ENCODE data around the gene PTK7. TPM values are rescaled to one million over a fixed set of nuclear protein-coding genes. Genes with fewer than 3 reads are reported as not detected.

The PTK7 gene
- total RNA-seq, 1 experiment from 2014 or later = 42.6 TPM

- TF ChIP-seq CTCF (IDR thresholded peaks at IDR 0.05; ENCODE audit: unreplicated experiment) = no peak
- H3K27ac Mint-ChIP-seq (ENCODE audit: low read depth, unreplicated experiment) = no peak overlapping the region
- no peaks in the 10 kb centered on the region for H3K36me3 Mint-ChIP-seq (ENCODE audit: insufficient read depth, unreplicated experiment)
- ChIA-PET CTCF (interaction anchor here (0.6 to 1.0 kb wide), 4 partner anchors 21 to 165 kb away, joined by 3 to 5 read pairs (median 3); partner anchors contain the start of gene PPP2R5D), POLR2A (interaction anchor here (0.9 to 1.4 kb wide), 2 partner anchors 21 to 90 kb away, joined by 3 to 4 read pairs; partner anchors contain the start of genes KLC4 and MRPL2)
- intact Hi-C loops (cut with micrococcal nuclease) = no loop called here
- H3K4me1 Mint-ChIP-seq (ENCODE audit: insufficient read depth, unreplicated experiment) = peaks cover 13% of the 10 kb centered on the region
- no peaks in the 10 kb centered on the region for H3K9me3 Mint-ChIP-seq (ENCODE audit: unreplicated experiment)
- no TSS peak for BruUV-seq (replicated peaks)
- DNase-seq (ENCODE audit: unreplicated experiment) = no peak
- no peaks in the 10 kb centered on the region for H3K27me3 Mint-ChIP-seq (ENCODE audit: insufficient read depth, unreplicated experiment)
- no peak overlapping the region for H3K4me3 Mint-ChIP-seq (ENCODE audit: unreplicated experiment)
Measured at GRCh38 chr6:43149265-43149664, 73.2 kb downstream of the PTK7 start.

DNA sequence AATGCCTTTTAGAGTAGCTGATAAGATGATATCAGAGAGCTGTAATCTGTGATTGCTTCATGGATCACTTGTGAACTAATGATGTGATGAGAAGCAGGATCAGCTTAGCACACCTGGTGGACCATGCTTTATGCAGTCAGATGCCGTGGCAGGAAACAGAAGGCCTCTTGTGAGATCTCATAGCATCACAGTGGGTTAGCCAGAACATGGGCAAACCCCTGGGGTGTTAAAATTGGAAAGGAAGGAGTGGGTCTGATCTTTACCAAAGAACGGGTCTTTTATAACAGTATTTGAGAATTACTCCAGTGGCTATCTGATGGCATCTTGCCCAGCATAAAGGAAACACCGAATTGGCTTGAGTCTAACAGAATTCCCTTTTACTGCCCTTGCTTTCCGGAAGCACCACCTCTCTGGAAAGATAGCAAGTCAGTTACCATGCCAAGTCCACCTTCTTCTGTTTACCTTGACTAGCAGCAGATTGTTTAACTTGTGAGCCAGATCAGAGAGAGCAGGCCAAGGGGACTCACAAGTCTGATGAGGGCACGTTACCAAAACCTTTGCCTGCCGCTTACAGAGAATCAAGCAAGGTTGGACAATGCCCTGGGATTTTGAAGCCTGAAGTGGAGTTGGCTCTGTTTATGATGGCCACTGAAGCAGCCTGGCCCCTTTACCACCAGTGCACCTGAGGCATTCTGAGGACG is 74.1 kb downstream of the PTK7 start:
- H3K4me3 Mint-ChIP-seq (ENCODE audit: unreplicated experiment) = no peak overlapping the region
- no peak overlapping the region for H3K27ac Mint-ChIP-seq (ENCODE audit: low read depth, unreplicated experiment)
- ChIA-PET POLR2A (interaction anchor here (0.9 kb wide), 1 partner anchor 91 kb away, joined by 4 read pairs; the partner anchor contains the start of genes KLC4 and MRPL2), CTCF (interaction anchor here (0.6 to 1.0 kb wide), 2 partner anchors 41 to 56 kb away, joined by 3 read pairs; no protein-coding TSS in a partner anchor)
- H3K4me1 Mint-ChIP-seq (ENCODE audit: insufficient read depth, unreplicated experiment) = peaks cover 9% of the 10 kb centered on the region
- DNase-seq (ENCODE audit: unreplicated experiment) = no peak
- BruUV-seq (replicated peaks) = no TSS peak
- H3K36me3 Mint-ChIP-seq (ENCODE audit: insufficient read depth, unreplicated experiment) = no peaks in the 10 kb centered on the region
- intact Hi-C loops (cut with micrococcal nuclease) = no loop called here
- no peak for TF ChIP-seq CTCF (IDR thresholded peaks at IDR 0.05; ENCODE audit: unreplicated experiment)
- no peaks in the 10 kb centered on the region for H3K27me3 Mint-ChIP-seq (ENCODE audit: insufficient read depth, unreplicated experiment)
- no peaks in the 10 kb centered on the region for H3K9me3 Mint-ChIP-seq (ENCODE audit: unreplicated experiment)

- ChIA-PET CTCF (interaction anchor here (1.1 to 1.3 kb wide), 2 partner anchors 16 to 101 kb away, joined by 3 to 4 read pairs; partner anchors contain the start of genes KLC4 and MRPL2), POLR2A (interaction anchor here (0.7 kb wide), 1 partner anchor 357 kb away, joined by 3 read pairs; the partner anchor contains the start of genes POLR1C and YIPF3)
- no peak overlapping the region for H3K4me3 Mint-ChIP-seq (ENCODE audit: unreplicated experiment)
- H3K4me1 Mint-ChIP-seq (ENCODE audit: insufficient read depth, unreplicated experiment) = no peaks in the 10 kb centered on the region
- intact Hi-C loops (cut with micrococcal nuclease) = no loop called here
- TF ChIP-seq CTCF (IDR thresholded peaks at IDR 0.05; ENCODE audit: unreplicated experiment) = no peak
- no TSS peak for BruUV-seq (replicated peaks)
- H3K27me3 Mint-ChIP-seq (ENCODE audit: insufficient read depth, unreplicated experiment) = no peaks in the 10 kb centered on the region
- no peak overlapping the region for H3K27ac Mint-ChIP-seq (ENCODE audit: low read depth, unreplicated experiment)
- no peak for DNase-seq (ENCODE audit: unreplicated experiment)
- H3K9me3 Mint-ChIP-seq (ENCODE audit: unreplicated experiment) = no peaks in the 10 kb centered on the region
- H3K36me3 Mint-ChIP-seq (ENCODE audit: insufficient read depth, unreplicated experiment) = peaks cover 12% of the 10 kb centered on the region
Measured at GRCh38 chr6:43159599-43159998, 83.5 kb downstream of the PTK7 start.

- Mint-ChIP-seq H3K4me1 (ENCODE audit: insufficient read depth, unreplicated experiment) (no peaks in the 10 kb centered on the region), H3K27ac (ENCODE audit: low read depth, unreplicated experiment) (no peak overlapping the region), H3K9me3 (ENCODE audit: unreplicated experiment) (no peaks in the 10 kb centered on the region), H3K27me3 (ENCODE audit: insufficient read depth, unreplicated experiment) (no peaks in the 10 kb centered on the region), H3K4me3 (ENCODE audit: unreplicated experiment) (no peak overlapping the region), H3K36me3 (ENCODE audit: insufficient read depth, unreplicated experiment) (peaks cover 7% of the 10 kb centered on the region)
- CTCF ChIA-PET = interaction anchor here (0.6 to 0.7 kb wide), 6 partner anchors 9 to 343 kb away, joined by 3 to 7 read pairs (median 4); no protein-coding TSS in a partner anchor
- POLR2A ChIA-PET = no interaction called here
- TF ChIP-seq CTCF (IDR thresholded peaks at IDR 0.05; ENCODE audit: unreplicated experiment) = no peak
- DNase-seq (ENCODE audit: unreplicated experiment) = no peak
- no TSS peak for BruUV-seq (replicated peaks)
- intact Hi-C loops (cut with micrococcal nuclease) = no loop called here
Measured at GRCh38 chr6:43163899-43164298, 87.8 kb downstream of the PTK7 start.
